GM19324 (cell line): ENCODE measurements around the gene COL4A3.
"Not testable (repeated sequence)": the region's sequence is repeated elsewhere in the genome, so short reads cannot be mapped to it uniquely, and the experiment has no call there.

Source experiments
- ATAC-seq: cut with Tn5 transposase; IDR thresholded peaks from one replicate; pipeline ENCODE4 v1.9.1; 2021; ENCODE audit warnings: mild to moderate bottlenecking, moderate library complexity; ENCODE audit not compliant: unreplicated experiment, low FRiP score

COL4A3 gene

DNA sequence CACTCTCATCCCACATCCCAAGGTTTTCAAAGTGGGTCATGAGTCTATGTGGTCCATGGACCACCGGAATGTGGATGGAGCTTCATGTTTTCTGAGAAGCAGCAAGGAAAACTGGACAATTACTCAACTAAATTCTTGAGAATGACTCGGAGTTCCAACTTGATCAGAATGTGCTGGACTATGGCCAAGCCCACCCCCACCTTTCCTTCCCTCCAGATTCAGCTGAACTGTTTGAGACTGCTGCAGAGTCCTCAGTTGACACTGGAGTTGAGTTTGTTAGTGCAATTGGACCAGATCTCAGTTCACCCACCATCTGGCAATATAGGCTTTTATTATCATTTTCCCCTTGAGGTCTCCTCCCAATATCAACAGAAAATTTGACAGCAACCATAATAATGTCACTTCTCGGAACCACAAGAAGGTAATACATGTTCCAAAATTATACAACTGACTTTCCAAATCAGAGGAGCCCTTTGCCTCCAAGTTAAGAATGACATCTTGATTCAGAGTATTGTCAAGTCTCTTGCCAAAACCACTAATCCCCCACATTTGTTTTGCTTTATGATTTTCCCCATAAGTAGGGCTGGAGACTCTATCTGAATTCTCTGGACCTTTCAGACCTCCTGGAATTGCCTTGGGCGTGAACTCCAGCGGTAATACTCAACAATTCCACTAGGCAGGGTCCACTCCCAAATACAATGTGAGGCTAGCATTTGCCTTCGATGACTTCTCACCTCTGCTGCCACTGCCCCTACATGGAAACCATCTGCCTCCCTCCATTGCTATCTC is 9.2 kb upstream of the COL4A3 start:
- no peak for ATAC-seq

DNA sequence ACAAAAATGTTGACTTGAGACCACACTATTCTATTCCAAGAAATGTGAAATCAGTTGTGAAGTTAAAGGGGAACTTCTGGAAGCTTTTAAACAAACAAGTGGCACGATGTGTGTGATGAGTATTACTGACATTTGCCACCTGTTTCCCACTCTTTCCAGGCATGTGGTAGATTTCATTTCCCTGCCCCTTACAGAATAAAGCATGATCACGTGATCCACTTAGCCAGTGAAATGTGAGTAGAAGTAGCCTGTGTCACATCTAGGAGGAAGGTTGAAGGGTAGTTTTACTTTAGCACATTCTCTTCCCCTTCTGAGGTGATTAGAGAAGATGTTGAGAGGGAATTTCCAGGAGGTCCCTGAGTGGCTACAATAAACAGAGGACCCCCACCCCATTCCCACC is 4.3 kb upstream of the COL4A3 start:
- ATAC-seq = no peak

DNA sequence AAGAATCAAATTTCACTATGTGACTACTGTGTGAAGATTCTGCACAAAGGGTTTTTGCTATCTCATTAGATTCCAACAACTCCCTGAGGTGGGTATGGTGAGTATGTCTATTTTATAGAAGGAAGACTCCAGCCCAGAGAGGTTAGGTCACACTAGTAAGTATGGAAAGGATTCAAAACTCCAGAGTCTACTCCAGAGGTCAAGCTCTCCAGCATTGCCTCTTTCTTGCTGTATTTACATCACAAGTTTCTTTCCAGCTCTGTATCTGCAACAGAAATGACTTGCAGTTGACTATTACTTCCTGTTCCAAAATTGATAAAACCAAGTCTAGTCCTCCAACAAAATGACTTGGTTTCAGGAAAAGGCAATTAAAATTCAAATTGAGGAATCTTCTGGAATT is 2.5 kb upstream of the COL4A3 start:
- ATAC-seq = no peak

DNA sequence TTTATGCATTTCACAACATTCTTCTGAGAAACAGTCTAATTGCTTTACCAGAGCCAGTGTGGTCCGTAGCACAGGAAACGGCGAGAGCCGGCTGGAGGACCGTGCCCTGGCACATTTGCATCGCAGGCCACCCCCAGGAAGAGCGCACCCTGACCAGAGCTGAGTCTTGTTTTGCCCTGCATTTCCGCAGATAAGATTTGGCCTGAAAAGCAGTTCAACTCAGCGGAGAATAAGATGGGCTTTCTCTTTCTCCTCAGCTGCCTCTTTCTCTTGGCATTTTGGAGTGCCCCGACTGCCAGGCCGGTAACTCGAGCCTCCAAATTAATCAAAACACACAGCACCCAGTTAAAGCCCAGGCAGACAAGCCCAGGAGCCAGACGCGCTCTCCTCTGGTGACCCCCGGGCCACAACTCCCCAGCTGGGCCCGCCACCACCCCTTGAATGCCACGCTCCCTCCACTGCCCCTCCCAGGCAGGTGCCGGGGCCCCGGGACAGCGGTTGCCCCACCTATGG is 883 bp upstream of the COL4A3 start:
- peak; percentile 81 for ATAC-seq

DNA sequence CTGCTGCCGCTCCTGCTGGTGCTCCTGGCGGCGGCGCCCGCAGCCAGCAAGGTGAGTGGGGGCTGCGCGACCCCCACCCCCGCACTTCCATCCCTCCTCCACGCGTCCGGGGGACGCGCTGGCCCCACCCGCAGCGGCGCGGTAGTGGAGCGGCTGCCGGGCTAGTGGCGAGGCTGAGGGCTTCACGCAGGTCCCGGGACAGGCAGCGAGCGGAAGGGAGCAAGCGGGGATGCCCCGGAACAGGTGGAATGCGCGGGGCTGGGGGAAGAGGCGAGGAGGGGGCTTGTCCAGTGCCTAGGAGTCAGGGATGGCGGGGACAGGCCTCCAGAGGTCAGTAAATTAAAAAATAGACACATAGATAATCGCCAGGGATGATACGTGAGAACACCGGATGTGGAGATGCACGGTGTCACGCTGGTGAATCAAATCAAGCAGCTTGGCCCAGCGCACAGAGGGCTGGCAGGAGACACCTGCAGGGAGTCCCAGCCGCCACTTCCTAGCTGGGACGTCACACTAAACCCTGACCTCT is 403 bp downstream of the COL4A3 start:
- ATAC-seq = peak; percentile 60

DNA sequence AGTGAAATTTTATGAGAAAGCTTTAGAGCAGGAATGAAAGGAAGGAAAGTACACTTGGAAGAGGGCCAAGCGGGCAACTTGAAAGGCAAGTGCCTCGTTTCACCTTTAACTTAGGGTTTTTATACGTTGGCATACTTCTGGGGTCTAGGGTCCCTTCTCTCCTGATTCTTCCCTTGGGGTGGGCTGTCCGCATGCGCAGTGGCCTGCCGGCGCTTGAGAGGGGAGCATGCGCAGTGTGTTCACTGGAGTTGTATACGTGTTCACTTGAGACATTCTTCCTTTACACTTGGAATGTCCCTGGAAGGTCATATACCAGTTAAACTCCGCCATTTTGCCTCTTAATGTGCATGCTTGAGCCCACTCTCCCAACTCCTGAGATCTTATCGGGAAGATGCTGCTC is 7.4 kb downstream of the COL4A3 start:
- not testable (repeated sequence) for ATAC-seq

DNA sequence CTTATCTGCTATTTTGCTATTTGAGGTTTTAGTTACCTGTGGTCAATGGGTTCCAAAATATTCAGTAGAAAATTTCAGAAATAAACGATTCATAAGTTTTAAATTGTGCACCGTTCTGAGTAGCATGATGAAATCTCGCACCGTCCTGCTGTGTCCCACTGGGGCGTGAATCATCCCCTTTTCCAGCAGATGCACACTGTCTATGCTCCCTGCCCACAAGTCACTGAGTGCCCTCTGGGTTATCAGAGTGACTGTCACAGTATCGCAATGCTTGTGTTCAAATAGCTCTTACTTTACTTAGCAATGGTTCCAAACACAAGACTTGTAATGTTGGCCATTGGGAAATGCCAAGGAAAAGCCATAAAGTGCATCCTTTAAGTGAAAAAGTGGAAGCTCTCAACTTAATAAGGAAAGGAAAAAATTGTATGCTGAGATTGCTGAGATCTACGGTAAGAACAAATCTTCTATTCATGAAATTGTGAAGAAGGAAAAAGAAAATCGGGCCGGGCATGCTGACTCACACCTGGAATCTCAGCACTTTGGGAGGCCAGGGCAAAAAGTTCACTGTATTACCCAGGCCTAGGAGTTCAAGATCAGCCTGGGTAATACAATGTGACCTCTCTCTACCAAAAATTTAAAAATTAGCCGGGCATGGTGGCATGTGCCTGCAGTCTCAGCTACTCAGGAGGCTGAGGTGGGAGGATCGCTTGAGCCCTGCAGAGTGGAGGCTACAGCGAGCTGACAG is 13.3 kb downstream of the COL4A3 start:
- no peak for ATAC-seq

DNA sequence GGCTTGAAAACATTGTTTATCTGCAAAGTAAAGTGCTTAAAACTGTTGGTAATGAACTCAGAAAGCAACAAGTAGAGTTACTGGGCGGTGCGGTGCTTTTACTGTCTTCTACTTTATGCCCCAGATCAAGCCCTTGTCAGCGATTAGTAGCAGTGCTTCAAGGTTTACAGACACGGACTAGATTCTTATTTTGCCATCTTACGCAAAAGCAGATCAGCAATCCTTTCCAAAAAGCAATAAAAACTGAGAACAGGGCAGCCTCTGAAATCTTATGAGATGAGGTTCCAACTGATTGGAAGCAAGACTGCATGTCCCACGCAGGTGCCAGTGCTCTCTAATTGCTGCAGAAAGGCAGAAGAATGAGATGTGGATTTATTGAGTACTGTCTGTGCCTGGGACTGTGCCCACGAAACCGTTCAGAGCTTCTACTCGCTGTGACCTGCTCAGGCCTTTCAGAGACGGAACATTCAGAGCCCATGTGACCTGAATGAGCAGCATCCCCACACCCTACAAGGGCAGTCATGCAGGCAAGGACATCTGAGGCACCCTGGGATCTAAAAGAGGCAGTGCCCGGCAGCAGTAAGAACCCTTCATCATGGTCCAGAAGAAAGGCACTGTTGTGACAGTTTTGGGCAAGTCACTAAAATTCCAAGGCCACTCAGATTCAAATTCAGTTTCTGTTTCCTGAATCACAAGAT is 15.7 kb downstream of the COL4A3 start:
- ATAC-seq = no peak

DNA sequence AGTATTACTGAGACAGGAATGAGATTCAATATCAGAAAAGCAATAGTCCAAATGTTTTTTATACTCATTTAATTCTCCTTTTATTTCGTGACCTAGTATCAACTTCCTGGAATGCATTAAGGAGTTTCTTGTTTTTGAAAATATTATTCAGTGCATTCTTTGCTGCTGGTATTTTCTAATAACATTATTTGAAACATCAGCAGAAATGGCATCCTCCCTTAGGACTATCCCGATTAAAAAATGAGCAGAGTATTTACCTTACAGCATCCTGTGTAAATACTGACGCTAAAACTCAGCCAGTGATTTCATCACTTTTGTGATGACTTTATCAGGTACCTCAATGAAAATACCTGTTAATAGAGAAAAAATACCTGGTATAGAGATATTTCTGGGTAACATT is 16.3 kb downstream of the COL4A3 start:
- ATAC-seq = no peak

DNA sequence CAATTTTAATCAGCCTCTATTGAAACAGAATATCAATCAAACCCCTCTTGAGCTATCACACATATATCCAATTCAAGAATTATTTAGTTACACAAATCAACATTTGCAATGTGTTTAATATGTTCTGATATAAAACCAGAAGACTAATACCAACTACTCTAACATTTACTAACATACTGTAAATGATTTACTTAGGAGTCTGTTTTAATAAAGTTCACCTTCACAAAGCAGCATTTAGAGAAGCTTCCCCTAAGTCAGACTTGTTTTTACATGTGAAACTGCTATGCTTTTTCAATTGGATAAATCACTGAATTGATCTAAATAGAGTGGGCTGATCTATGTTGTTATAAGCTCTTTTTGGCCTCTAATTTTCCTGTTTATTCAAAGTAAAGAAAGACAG is 18.3 kb downstream of the COL4A3 start:
- ATAC-seq = no peak

DNA sequence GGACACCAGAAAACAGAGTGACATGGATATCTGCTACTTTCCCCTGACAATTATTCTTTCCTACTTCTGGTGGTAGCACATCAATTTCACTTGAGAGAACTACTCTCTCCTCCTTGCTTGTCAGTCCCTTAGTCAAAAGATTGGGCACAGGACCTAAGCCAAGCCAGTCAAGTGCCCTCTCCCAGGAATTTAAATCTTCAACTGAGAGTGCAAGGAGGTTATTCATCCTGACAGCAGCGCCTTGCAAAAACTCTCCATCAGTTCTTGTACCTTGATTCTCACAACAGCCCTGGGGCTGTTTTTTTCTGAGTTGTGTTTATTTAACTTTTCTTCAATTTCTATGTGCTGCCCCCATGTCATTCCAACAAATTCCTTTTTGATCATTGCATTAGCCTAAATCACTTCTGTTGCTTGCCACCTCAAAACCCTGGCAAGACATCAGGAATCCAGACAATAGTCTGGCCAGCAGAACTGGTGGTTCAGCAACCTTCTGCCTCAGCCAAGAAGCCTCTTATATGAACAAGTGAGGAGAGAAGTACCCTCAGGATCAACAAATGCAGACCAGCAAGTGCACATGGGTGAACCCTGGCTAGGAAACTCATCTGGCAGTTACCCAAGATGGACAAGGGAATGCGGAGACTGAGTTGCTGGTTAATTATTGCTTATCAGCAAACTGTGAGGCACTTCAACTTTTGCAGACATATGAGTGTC is 19.4 kb downstream of the COL4A3 start:
- ATAC-seq = no peak

DNA sequence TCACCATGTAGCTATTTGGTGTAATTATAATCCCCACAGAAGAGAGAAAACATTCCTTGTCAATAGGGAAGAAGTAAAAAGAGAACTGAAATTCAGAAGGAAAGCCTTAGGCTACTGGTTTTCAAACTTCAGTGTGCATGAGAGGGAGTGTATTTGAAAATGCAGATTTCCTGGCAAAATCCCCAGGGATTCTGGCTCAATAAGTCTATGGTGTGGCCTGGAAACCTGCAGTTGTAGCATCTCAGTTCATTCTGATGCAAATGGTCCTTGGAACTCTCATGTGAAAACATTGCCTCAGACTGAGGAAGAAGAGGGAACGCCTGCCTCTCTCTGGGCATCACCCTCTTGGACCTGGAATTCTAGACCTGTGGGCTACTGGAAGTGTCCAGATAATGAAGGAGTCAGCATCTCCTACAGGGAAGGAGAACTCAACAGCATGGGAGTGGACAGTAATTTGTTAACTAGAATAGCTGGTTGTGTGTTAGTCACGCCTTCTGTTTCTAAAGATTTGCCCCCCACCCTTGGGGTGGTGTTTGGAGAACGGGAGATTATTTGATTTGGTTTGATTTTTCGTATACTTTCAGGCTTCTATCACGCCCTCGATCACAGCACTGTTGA is 21.3 kb downstream of the COL4A3 start:
- no peak for ATAC-seq

DNA sequence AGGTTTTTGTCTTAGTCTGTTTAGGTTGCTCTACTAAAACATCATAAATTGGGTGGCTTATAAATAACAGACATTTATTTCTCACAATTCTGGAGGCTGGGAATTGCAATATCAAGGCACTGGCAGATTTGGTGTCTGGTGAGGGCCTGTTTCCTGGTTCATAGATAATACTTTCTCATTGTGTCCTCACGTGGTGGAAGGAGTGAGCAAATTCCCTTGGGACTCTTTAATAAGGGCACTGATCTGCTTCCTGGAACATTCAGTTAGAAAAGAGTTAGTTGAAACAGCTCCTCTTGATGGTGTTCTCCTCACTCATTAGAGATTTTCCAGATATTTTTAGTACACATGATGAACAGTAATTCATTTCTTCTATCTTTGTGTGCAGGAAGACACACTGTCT is 22.3 kb downstream of the COL4A3 start:
- ATAC-seq = no peak

DNA sequence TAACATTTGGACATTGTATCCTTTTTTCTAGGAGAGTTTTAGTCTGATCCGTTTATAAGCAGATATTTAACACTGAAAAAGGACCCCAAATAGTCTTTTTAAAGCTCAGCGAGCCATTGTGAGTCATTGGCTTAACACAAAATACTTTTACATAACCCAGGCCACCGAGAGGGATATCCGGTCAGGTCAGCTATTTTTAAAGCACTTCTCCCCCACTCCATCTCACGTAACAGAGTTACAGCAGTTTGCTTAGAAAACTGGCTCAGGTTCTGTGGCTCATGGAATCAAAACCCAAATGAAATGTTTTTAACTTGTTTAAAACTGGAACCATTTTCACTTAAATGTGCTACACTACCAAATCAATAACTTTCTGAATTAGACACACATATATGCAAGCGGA is 23.9 kb downstream of the COL4A3 start:
- peak; percentile 55 for ATAC-seq

DNA sequence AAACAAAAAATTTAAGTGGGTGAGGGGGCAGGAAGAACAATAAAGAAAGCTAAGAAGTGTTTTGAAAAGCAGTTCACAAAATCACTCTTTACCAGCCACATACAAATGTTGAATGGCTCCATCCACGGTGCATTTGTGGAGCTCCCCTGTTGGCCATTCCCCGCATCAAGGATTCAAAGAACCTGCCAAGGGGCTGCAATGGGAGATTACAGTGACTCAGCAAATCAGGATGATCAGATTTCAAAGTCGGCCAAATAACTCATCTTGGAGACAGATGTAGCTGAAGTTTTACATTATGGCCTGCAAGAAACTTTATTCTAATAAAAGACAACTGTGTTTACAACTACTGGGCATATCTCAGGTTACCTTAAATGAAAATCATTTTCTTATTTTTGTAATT is 26.9 kb downstream of the COL4A3 start:
- no peak for ATAC-seq

DNA sequence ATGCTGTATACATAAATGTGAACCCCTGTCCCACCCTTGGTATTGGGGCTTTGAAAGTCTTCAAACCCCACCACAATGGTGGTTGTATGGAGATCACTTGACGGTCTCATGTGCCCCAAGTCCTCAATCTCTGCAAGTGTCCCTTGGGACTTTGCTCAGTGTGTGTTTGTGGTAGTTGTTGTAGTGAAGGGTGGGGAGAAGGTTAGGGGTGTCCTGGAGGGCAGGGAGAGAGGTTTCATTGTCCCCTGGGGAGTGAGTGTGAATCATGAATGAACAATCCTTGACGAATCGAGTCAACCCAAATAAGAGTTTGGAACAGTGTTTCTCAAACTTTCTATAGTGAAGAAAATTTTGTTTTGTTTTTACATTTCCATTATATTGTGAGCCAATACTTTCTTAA is 28.1 kb downstream of the COL4A3 start:
- no peak for ATAC-seq

DNA sequence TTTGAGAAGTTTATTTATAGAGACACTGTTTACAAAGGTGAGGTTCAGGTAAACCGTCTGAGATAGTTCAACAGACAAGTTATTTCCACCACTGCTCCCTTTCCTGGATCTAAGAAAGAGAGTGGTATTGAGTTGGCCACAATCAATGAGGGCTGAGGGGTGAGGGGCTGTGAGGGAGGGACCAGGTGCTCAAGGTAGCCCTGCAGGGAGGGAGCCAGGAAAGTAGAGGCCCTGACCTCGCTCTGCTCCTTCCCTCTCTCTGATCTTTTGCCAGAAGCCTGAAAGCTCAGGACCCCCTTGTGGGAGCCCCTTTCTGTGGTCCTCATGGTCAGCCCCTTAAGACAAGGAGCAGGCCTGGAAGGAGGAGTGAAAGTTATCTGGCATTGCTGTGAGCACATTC is 29.8 kb downstream of the COL4A3 start:
- no peak for ATAC-seq

DNA sequence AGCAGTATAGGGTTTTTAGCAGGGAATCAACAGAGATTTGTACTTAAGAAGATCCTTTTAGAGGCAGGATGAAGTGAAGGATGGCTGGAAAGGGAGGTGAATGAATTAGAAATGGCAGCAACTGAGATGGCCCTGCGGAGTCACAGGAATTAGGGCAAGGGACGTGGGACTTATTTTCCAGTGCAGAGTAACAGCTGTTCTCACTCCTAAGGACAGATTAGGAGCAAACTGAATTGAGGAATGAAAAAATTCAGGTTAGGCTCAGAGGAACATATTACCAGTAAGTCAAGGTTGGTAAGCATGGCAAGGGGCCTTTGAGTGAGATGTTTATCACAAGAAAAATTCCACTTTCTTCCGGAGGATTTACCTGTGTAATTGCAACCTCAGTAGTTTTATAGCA is 34.4 kb downstream of the COL4A3 start:
- ATAC-seq = no peak

DNA sequence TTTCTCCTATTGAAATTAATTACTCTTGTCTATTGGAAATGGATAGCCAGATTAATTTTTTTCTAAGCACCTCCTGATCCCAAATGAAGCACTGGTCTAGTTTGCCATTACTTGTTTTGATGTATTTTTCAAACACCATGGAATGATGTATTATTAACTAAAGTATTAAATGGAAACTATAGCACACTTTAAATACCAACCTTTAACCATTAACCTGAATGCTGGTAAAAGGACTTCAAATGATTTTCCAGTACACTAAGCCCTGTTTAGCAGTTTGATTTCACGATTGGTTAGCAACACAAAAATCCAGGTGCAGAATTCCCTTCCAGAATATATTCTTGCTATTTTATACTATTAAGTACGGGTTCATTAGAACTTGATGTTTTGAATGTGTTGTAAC is 37.3 kb downstream of the COL4A3 start:
- ATAC-seq = no peak

DNA sequence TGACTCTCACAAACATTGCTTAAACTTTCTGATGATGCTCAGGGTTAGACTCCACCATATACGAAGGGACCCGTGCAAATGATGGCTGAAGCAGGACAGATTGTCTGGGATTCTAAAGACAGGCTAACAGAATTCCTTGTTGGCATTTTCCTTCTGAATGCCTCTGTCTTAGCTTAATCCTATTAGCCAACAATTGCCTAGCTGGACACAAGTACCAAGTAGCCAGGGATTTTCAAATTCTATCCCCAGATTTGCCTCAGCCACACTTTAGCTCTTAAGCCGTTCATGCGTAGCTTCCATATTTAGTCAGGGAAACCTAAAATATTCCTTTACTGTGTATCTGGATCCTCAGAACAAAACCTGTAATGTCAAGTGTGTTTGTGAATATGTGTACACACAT is 40.0 kb downstream of the COL4A3 start:
- no peak for ATAC-seq
